Activated T-cell treated with anti-CD3 and anti-CD28 coated beads, Interleukin-2, amount 50 U/mL, for 72 hours (primary cell): Measurements from ENCODE around the gene ACAP2. TPM values are rescaled to one million over a fixed set of nuclear protein-coding genes. Genes with fewer than 3 reads are reported as not detected.

Experiments
- ATAC-seq, 2 donors: fragments of 150-1000 bp; cut with Tn5 transposase; replicated peaks in 1 of 2; 2 replicates each; pipeline ENCODE4 v1.10.0; 2021; ENCODE audit warnings: moderate library complexity in 2 of 2, mild to moderate bottlenecking in 1 of 2
- DNase-seq, 2 donors: peaks; one replicate each; pipeline ENCODE4 v3.0.0; 2021 to 2022; ENCODE audit warnings: mixed read lengths in 1 of 2
- H3K27ac Mint-ChIP-seq: one replicate; pipeline ENCODE4 v1.8.0; 2022; ENCODE audit warnings: mild to moderate bottlenecking, moderate library complexity, mixed read lengths
- H3K27me3 Mint-ChIP-seq: one replicate; pipeline ENCODE4 v1.8.0; 2022; ENCODE audit warnings: low read depth, mixed read lengths
- H3K36me3 Mint-ChIP-seq, 2 donors: one replicate each; pipeline ENCODE4 v1.8.0; 2022; ENCODE audit warnings: mixed read lengths in 2 of 2, mild to moderate bottlenecking in 1 of 2; ENCODE audit not compliant: insufficient read depth in 2 of 2
- H3K4me1 Mint-ChIP-seq: one replicate; pipeline ENCODE4 v1.8.0; 2022; ENCODE audit warnings: low read depth, mixed read lengths
- H3K4me3 Mint-ChIP-seq, 2 donors: one replicate each; pipeline ENCODE4 v1.8.0; 2022; ENCODE audit warnings: mild to moderate bottlenecking in 2 of 2, mixed read lengths in 2 of 2, moderate library complexity in 2 of 2
- H3K9me3 Mint-ChIP-seq, 2 donors: one replicate each; pipeline ENCODE4 v1.8.0; 2022; ENCODE audit warnings: mixed read lengths in 2 of 2
- total RNA-seq, 2 donors: library from RNA; stranded (reverse); gene quantifications; one replicate each; pipeline ENCODE4 v1.2.3, GENCODE V29; 2022

Gene ACAP2
- total RNA-seq, 2 donors from 2014 or later, result 63.0 to 67.5 TPM

DNA sequence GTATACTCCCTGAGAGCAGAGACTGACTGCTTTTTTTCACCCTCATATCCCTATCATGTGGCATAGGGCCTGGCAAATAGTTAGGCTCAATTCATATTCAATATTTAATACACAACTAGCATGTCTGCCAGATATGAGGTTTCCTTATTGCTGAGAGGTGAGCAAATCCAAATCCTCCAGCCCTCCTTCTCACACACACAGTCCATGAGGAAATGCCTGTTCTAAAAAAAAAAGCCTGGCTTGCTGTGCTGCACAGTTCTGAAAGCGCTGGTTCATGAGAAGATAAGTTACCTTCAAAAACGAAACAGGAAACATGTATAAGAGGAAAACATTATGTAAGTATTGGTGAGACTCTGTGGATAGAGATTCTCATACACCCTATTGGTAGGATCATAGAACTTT is 15.5 kb upstream of the ACAP2 start:
- DNase-seq (no peak), ATAC-seq (peak; percentile 72 to 89)
- no peak overlapping the region for H3K27ac Mint-ChIP-seq
- H3K9me3 Mint-ChIP-seq, result peaks cover 5 to 6% of the 10 kb centered on the region in 2 donors
- peaks cover 2% of the 10 kb centered on the region in 2 donors for H3K36me3 Mint-ChIP-seq
- H3K4me1 Mint-ChIP-seq, result peaks cover 15% of the 10 kb centered on the region
- no peaks in the 10 kb centered on the region for H3K27me3 Mint-ChIP-seq
- peak overlapping the region in 1 of 2 donors; percentile 75 for H3K4me3 Mint-ChIP-seq

DNA sequence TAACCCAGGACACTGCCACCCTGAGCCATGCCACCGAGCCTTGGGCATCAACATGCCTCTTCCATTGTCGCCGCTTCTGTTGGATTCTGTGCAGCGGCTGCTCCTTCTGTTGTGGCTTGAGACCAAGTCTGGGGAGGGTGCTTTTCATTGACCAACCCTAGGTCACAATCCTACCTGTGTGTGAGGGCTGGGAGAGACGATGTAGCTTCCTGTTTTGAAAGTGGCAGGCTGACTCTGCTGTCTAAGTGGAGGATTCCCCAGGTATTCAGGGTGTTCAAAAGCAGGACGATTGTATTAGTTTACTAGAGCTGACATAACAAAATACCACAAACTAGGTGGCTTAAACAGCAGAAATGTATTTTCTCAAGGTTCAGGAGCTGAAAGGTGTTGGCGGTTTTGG is 13.0 kb upstream of the ACAP2 start:
- Mint-ChIP-seq H3K27ac (no peak overlapping the region), H3K9me3 (peaks cover 5 to 6% of the 10 kb centered on the region in 2 donors), H3K36me3 (peaks cover 2% of the 10 kb centered on the region in 2 donors), H3K4me1 (peaks cover 20% of the 10 kb centered on the region), H3K27me3 (no peaks in the 10 kb centered on the region), H3K4me3 (no peak overlapping the region)
- ATAC-seq (no peak), DNase-seq (no peak)

DNA sequence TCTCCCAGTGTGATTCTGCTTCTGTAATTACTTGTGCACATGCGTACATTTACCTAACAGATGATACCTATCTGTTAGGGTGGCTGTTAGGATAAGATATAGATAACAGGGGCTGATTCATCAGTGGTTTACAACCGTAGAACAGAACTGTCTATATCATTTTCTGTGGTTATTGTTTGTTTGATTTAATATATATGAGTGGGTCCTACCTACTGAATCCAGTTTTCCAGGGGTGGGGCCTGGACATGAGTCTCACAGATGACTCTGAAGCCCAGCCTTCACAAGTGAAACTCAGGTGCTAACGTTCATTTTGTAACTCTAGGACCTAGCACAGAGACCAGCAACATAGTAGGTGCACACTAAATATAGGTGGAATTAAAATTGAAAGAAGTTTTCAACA is 10.4 kb upstream of the ACAP2 start:
- Mint-ChIP-seq H3K4me3 (no peak overlapping the region), H3K9me3 (peaks cover 5 to 6% of the 10 kb centered on the region in 2 donors), H3K27me3 (no peaks in the 10 kb centered on the region), H3K4me1 (peaks cover 15% of the 10 kb centered on the region), H3K36me3 (peaks cover 2% of the 10 kb centered on the region in 2 donors), H3K27ac (no peak overlapping the region)
- peak; percentile 37 to 67 for ATAC-seq
- DNase-seq, result no peak

DNA sequence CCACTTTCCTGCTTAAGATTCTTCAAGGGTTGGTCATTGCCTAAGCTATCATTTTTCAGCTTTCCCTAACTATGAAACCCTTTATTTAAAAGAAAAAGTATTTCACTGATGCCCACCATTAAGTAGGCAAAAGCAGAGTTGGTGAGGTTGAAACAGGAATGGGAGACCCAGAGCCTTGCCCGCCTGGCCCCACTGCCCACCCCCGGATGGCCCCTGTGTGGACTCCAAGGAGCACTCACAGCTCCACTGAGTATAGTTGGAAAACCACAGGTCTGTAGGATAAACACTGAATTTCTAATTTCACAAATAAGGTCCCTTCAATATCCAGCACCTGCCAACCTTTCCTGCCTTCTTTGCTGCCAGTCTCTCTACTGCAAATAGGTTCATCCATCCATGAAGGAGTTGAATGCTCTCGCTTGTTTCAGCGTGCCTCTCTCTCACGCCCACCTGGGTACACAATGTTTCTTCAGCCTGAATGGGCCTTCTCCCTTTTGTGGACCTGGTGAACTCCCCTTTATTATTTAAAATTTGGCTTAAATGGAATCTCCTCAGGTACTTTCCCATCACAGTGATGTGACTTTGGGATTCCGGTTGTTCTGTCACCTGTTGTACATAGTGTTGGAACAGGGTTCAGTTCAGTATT is 8.7 kb upstream of the ACAP2 start:
- DNase-seq (no peak), ATAC-seq (no peak)
- Mint-ChIP-seq H3K9me3 (peaks cover 5 to 6% of the 10 kb centered on the region in 2 donors), H3K4me1 (peaks cover 15% of the 10 kb centered on the region), H3K27ac (no peak overlapping the region), H3K27me3 (no peaks in the 10 kb centered on the region), H3K4me3 (no peak overlapping the region), H3K36me3 (peaks cover 2% of the 10 kb centered on the region in 2 donors)

DNA sequence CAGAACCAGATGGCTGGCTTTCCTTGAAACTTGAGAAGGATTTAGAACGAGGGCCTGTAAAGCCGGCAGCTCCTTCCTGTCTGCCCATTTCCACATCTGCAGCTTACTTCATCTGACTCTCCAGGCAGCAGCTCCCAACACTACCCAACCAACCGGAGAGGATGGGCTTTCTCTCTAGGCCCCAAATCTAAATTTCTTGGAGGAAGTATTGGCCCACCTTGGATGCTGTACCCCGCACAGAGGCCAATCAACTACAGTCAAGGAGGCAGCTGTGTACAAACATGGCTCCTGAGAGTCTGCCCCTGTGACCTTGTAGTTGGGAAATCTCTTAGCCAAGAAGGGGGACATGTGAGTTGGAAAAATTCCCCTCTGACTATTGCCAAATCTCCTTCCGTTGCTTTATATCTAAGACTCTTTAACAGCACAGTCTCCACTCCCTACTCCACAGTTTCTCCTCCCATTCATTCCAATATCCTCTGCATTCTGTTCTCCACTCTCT is 8.0 kb upstream of the ACAP2 start:
- peaks cover 22% of the 10 kb centered on the region for H3K4me1 Mint-ChIP-seq
- no peak for ATAC-seq
- H3K27ac Mint-ChIP-seq, result no peak overlapping the region
- no peaks in the 10 kb centered on the region for H3K27me3 Mint-ChIP-seq
- no peak for DNase-seq
- H3K36me3 Mint-ChIP-seq, result peaks cover 2% of the 10 kb centered on the region in 2 donors
- no peak overlapping the region for H3K4me3 Mint-ChIP-seq
- peaks cover 5 to 6% of the 10 kb centered on the region in 2 donors for H3K9me3 Mint-ChIP-seq

DNA sequence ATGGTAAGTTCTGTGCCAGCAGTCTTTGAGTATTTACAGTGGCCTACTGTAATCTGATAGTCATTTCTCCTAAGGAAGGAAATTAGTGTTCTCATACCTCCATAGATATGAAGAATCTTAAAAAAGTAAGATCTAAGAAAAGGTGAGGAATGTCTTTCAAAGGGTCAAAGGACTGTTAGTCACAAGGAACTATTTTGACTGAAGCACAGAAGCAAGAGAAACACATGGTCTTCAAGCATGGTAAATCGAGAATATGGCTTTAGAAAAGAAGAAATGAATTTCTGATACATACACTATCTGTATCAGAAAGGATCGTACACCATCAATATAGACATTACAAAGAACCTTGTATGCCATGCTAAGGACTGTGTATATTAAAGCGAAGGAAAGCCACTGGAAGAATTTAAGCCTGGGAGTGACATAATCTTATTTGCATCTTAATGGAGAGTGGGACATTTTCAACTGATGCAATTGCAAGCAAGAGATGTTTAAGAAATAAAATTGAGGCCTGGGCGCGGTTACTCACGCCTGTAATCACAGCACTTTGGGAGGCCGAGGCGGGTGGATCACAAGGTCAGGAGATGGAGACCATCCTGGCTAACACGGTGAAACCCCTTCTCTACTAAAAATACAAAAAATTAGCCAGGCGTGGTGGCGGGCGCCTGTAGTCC is 5.5 kb upstream of the ACAP2 start:
- ATAC-seq (no peak), DNase-seq (no peak)
- H3K4me3 Mint-ChIP-seq, result no peak overlapping the region
- H3K4me1 Mint-ChIP-seq, result peaks cover 33% of the 10 kb centered on the region
- no peaks in the 10 kb centered on the region for H3K9me3 Mint-ChIP-seq
- H3K36me3 Mint-ChIP-seq, result no peaks in the 10 kb centered on the region
- H3K27ac Mint-ChIP-seq, result no peak overlapping the region
- no peaks in the 10 kb centered on the region for H3K27me3 Mint-ChIP-seq

DNA sequence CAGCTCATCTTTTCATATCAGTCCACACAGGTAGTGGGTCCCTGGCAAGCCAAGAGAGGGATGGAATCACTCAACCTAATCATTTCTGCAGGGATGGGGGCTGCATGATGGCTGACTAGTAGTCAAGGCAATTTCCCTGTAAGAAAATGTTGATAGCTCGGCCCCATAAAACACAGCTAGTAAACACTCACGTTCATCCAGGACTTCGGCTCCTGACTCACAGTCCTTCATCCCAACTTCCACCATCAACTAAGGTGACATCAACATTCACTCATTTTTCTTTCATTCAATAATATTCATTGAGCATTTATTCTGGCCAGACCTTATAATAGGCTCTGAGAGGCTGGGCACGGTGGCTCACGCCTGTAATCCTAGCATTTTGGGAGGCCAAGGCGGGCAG is 4.4 kb upstream of the ACAP2 start:
- Mint-ChIP-seq H3K4me1 (peaks cover 36% of the 10 kb centered on the region), H3K27me3 (no peaks in the 10 kb centered on the region), H3K4me3 (no peak overlapping the region), H3K9me3 (no peaks in the 10 kb centered on the region), H3K36me3 (no peaks in the 10 kb centered on the region), H3K27ac (no peak overlapping the region)
- ATAC-seq (no peak), DNase-seq (no peak)

DNA sequence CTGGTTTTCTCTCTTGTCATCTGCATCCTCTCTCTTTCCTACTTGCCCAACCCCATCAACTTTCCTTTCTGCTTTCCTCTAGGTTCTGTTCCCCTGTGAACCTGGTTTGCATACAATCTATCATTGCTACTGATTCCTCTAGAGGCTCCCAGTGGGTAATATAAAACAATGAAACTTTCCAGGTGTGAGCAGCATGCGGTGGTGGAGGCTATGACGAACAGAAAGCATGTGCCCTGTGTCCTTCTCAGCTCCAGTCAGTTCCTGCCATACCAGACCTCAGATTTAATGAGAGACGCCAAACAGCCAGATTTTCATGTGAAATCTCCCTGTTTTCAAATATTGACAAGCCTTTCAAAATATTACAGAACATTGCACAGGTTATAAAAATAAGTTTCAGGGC is 3.5 kb upstream of the ACAP2 start:
- Mint-ChIP-seq H3K9me3 (no peaks in the 10 kb centered on the region), H3K4me3 (no peak overlapping the region), H3K27ac (no peak overlapping the region), H3K4me1 (peaks cover 41% of the 10 kb centered on the region), H3K36me3 (peaks cover 0 to 5% of the 10 kb centered on the region in 2 donors), H3K27me3 (no peaks in the 10 kb centered on the region)
- DNase-seq (no peak), ATAC-seq (no peak)

DNA sequence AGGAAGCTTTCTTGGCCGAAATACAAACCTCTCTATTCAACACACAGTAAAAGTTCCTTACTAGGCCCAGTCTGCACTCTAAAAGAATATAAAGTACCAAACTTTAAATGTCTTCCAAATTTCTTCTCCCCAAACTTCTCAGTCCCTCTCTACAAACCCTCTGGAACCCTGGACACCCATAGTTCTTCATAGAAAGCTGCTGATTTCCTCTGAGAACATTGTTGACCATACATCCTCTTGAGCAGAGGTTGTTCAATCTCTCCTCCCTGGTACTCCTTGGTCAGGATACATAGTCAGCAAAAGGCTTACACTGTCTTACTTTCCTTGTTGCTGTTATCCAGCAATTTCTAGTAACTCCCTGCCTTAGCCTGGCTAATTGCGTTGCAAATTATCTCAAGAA is 3.1 kb upstream of the ACAP2 start:
- ATAC-seq, result no peak

DNA sequence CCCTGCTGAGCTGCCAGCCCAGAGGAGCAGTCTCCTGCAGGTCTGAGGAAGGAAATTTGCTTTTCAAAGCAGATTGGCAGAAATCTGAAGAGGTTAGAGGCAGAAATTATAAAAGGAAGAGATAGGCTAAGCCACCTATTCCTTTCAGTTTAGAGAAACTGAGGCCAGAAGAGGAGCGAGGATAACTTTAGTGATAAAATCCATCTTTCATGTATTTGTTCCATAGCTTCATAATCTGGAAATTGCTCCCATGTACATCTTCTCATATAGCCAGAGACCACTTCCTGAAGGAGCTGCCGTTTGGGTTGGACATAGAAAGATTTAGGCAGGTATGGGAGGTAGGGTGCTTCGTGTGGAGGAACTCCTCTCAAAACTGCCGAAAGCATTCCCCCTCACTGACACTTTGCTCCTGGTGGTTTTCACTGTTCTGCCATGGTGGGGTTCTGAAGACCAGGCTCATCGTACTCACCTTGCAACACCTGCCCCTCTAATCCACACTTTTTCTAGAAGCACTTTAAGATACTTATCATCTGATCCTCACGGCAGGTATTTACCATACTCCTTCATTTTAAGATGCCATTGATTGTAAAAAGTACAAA is 670 bp upstream of the ACAP2 start:
- Mint-ChIP-seq H3K36me3 (peaks cover 0 to 5% of the 10 kb centered on the region in 2 donors), H3K9me3 (no peaks in the 10 kb centered on the region), H3K27ac (peak overlapping the region; percentile 88), H3K4me3 (peak overlapping the region; percentile 95 to 96), H3K4me1 (peaks cover 53% of the 10 kb centered on the region), H3K27me3 (no peaks in the 10 kb centered on the region)
- DNase-seq (peak in 1 of 2 donors; percentile 10), ATAC-seq (no peak)

More for the DNA sequence above, 3.1 kb upstream of the ACAP2 start:
- Mint-ChIP-seq H3K36me3 (peaks cover 0 to 5% of the 10 kb centered on the region in 2 donors), H3K27me3 (no peaks in the 10 kb centered on the region), H3K4me1 (peaks cover 42% of the 10 kb centered on the region), H3K9me3 (no peaks in the 10 kb centered on the region), H3K27ac (no peak overlapping the region), H3K4me3 (peak overlapping the region in 1 of 2 donors; percentile 4)
- DNase-seq, result no peak

DNA sequence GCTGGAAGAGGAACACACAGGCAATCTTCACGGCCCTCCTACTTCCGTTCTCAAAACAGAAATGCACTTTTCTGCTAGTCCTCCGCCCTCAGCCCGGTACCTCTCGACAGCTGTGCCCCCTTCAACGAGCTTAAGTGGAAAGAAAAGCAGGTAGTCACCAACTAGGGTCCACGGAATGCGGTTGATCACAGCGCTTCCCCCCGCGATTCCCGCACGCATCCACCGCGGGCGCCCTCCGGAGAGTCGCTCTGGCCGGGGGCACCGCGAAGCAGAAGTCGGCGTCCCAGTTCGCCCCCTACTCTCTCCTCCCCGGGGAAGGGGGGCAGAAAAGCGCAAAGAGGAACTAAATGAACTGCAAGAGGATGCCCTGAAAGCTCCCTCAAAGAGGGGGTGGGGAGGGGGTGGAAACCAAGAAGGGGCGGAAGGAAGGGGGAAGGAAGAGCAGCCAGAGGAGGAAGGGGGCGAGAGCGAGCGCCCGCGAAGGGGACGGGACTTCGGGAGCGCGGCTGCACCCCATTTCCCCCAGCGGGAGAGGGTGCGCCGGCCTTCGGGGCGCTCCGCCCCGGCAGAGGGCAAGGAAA is 738 bp downstream of the ACAP2 start:
- Mint-ChIP-seq H3K9me3 (no peaks in the 10 kb centered on the region), H3K4me1 (peaks cover 49% of the 10 kb centered on the region), H3K36me3 (peaks cover 0 to 5% of the 10 kb centered on the region in 2 donors), H3K27ac (peak overlapping the region; percentile 86), H3K4me3 (peak overlapping the region; percentile 95 to 96), H3K27me3 (no peaks in the 10 kb centered on the region)
- peak; percentile 45 to 49 for DNase-seq
- ATAC-seq, result peak in 1 of 2 donors; percentile 4

DNA sequence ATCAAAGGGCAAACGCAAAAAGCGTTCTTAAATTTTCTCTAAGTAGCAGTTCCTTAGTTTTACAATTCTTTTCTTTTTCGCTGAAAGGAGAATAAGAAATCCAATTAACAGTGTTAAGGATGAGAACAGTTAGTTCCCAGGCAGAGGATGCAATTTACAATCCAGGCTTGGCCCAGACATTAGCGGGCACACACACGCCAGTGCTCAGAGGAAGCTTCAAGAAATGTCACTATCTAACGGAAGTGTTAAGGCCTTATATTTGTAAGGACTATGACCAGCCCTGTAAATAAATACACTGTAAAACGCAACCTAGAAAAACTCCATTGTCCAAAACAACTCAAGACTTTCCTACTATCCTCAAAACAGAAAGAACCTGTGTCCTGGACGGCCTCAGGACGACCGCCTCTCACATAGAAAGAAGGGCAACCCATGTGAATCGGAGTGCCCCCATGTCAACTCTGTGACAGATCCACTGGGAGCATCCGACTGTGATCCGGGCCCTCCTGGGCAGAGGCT is 1.3 kb downstream of the ACAP2 start:
- H3K27me3 Mint-ChIP-seq, result no peaks in the 10 kb centered on the region
- no peak for ATAC-seq
- peak overlapping the region; percentile 86 for H3K27ac Mint-ChIP-seq
- H3K36me3 Mint-ChIP-seq, result peaks cover 0 to 5% of the 10 kb centered on the region in 2 donors
- no peaks in the 10 kb centered on the region for H3K9me3 Mint-ChIP-seq
- peak overlapping the region; percentile 95 to 96 for H3K4me3 Mint-ChIP-seq
- peaks cover 52% of the 10 kb centered on the region for H3K4me1 Mint-ChIP-seq
- no peak for DNase-seq

DNA sequence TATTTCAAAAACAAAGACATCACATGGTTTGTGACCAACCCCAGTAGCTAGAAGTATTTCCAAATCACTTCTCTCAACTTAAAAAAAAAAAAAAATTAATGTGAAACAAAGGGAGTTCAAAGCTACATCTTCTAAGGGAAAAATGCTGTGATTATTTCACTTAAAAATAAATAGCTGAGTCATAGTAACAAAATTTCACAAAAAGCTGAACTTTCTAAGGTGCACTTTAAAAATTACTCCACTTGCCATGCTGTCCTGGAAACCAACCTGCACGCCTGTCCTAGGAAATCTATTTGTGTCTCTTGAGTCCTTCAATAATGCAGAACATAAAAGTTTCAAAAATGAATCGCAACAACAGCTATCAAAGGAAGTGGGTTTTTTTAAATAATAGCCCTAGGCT is 1.8 kb downstream of the ACAP2 start:
- H3K9me3 Mint-ChIP-seq, result no peaks in the 10 kb centered on the region
- no peaks in the 10 kb centered on the region for H3K27me3 Mint-ChIP-seq
- H3K36me3 Mint-ChIP-seq, result peaks cover 0 to 5% of the 10 kb centered on the region in 2 donors
- peaks cover 51% of the 10 kb centered on the region for H3K4me1 Mint-ChIP-seq
- no peak for ATAC-seq
- no peak for DNase-seq
- H3K27ac Mint-ChIP-seq, result peak overlapping the region; percentile 86
- H3K4me3 Mint-ChIP-seq, result peak overlapping the region; percentile 95 to 96
